GM19240 (cell line): ENCODE measurements around the gene SLC1A7.

Experiments
- DNase-seq: peaks from one replicate; pipeline ENCODE4 v3.0.0; 2011; ENCODE audit warnings: low spot score; ENCODE audit not compliant: insufficient read length

The SLC1A7 gene

GRCh38 chr1:53160924-53161378 is 18.5 kb upstream of the SLC1A7 start:
- no peak for DNase-seq

- no peak for DNase-seq
These were observed 16.5 kb upstream of the SLC1A7 start for GRCh38 chr1:53158900-53159299.

GRCh38 chr1:53156783-53157182 is 14.3 kb upstream of the SLC1A7 start:
- no peak for DNase-seq

- DNase-seq: no peak
These were observed 13.5 kb upstream of the SLC1A7 start for GRCh38 chr1:53155945-53156344.

GRCh38 chr1:53155534-53155933 is 13.1 kb upstream of the SLC1A7 start:
- DNase-seq: no peak

GRCh38 chr1:53154859-53155438 is 12.5 kb upstream of the SLC1A7 start:
- DNase-seq: no peak

GRCh38 chr1:53153752-53154151 is 11.3 kb upstream of the SLC1A7 start:
- no peak for DNase-seq

- DNase-seq: no peak
These were observed 5.7 kb upstream of the SLC1A7 start for GRCh38 chr1:53148123-53148522.

- no peak for DNase-seq
These were observed 4.7 kb upstream of the SLC1A7 start for GRCh38 chr1:53147174-53147573.

GRCh38 chr1:53145942-53146708 is 3.7 kb upstream of the SLC1A7 start:
- no peak for DNase-seq

GRCh38 chr1:53145619-53145941 is 3.1 kb upstream of the SLC1A7 start:
- no peak for DNase-seq

GRCh38 chr1:53145051-53145600 is 2.7 kb upstream of the SLC1A7 start:
- DNase-seq: no peak

- no peak for DNase-seq
These were observed 1.8 kb upstream of the SLC1A7 start for GRCh38 chr1:53144201-53144600.

GRCh38 chr1:53143527-53143926 is 1.1 kb upstream of the SLC1A7 start:
- DNase-seq: no peak

- no peak for DNase-seq
These were observed 867 bp downstream of the SLC1A7 start for GRCh38 chr1:53141487-53142055.

- DNase-seq: no peak
These were observed 2.0 kb downstream of the SLC1A7 start for GRCh38 chr1:53140451-53140850.

- no peak for DNase-seq
These were observed 2.5 kb downstream of the SLC1A7 start for GRCh38 chr1:53139951-53140361.

- no peak for DNase-seq
These were observed 3.2 kb downstream of the SLC1A7 start for GRCh38 chr1:53138991-53139884.

GRCh38 chr1:53137729-53138128 is 4.7 kb downstream of the SLC1A7 start:
- no peak for DNase-seq

GRCh38 chr1:53135735-53136114 is 6.7 kb downstream of the SLC1A7 start:
- no peak for DNase-seq

- DNase-seq: no peak
These were observed 7.3 kb downstream of the SLC1A7 start for GRCh38 chr1:53134961-53135734.
